Lung microvascular endothelial cell (primary cell): Measurements from ENCODE around the gene NOTCH2. TPM values are rescaled to one million over a fixed set of nuclear protein-coding genes. Genes with fewer than 3 reads are reported as not detected.
"Not testable (repeated sequence)": the region's sequence is repeated elsewhere in the genome, so short reads cannot be mapped to it uniquely, and the experiment has no call there.

Experiments
- DNase-seq, 2 donors: peaks; one replicate each; pipeline versions ENCODE4 v3.0.0 to v3.0.0-alpha.2; 2010; ENCODE audit warnings: low read depth in 2 of 2
- total RNA-seq: library from RNA; depleted of rRNA; stranded (reverse); fragments of >200 nt; gene quantifications from 2 replicates; pipeline ENCODE4 v1.2.1, GENCODE V29; 2014

Gene NOTCH2
- total RNA-seq, 1 donor from 2014 or later, result 8.7 TPM

DNA sequence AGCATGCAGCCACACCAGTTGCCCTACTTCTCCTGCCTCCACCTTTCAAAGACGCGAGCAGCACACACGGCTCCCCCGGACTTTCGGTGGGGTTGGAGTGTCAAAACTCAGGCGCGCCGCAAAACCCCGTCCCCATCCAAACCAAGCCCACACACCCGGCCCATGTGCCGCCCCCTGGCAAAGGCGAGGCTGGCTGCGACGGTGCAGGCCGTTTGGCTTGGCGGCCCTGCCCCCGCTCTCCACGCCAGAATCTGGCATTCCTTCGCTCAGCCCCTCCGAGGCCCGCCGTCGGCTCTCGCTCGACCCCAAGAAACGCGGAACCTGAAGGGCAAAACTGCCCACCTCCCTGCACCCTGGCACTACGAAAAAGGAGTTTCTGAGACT is 787 bp downstream of the NOTCH2 start:
- DNase-seq, result not testable (repeated sequence)

DNA sequence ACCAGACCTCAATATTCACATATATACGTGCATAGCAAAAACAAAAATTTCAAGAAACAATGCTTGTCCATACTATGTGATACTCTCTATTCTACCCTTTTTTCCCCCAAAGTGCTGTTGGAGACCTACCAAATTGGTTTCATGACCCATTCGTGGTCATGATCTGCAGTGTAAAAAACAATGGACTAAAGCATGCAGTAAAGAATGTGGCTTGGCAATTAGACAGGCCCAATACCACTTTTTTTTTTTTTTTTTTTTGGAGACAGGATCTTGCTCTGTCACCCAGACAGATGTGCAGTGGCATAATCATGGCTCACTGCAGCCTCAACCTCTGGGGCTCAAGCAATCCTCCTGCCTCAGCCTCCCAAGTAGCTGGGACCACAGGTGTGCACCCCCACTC is 21.3 kb downstream of the NOTCH2 start:
- DNase-seq, result peak in 1 of 2 donors; percentile 0

DNA sequence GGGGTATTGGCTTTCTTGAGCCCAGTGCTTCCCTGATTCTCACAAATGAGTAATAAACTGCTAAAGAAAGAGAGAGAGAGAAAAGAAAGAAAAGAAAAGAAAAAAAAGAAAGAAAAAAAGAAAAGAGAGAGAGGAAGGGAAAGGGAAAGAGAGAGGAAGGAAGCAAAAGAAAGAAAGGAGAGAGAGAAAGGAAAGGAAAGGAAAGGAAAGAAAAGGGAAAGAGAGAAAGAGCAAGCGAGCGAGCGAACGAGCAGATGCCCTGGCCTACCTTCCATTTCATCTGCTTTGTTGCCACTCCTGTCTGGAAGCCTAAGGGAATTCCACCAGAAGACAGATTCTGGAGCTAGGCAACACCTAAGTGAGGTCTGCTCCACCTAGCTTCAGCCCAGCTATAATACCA is 27.7 kb downstream of the NOTCH2 start:
- not testable (repeated sequence) for DNase-seq

DNA sequence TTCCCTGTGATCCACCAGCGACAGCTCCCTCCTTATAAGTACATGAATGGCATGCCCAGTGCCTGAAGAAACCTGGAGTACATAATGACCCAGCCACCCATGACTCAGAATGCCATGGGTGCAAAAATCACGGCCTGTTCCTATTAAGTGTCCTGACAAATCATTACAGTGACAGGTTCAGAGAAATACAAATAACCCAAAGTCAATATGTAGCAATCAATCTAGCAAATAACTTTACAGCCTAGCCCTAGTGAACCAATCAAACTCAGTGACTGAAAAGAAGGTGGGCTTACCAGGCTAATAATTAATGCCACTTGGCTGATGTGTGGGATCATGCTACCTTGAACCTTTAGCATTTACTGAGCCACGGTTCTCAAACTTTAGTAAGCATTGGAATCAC is 37.2 kb downstream of the NOTCH2 start:
- not testable (repeated sequence) for DNase-seq

DNA sequence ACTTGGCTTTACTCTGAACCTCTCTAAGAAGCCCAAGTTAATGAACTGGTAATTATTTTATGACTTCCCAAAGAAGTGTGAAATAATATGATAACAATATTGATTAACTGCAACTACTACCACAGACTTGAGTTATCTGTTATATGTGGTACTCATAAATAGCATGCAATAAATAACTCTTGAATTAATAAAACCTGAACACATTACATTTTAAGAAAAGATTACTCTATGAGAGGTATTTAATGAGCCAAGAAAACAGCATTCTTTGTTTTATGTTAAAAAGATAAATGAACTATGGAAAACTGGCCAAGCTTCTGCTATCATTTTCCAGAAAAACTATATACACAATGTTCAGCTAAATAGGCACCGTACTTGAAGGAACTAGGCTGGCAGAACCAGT is 45.7 kb downstream of the NOTCH2 start:
- DNase-seq, result not testable (repeated sequence)

DNA sequence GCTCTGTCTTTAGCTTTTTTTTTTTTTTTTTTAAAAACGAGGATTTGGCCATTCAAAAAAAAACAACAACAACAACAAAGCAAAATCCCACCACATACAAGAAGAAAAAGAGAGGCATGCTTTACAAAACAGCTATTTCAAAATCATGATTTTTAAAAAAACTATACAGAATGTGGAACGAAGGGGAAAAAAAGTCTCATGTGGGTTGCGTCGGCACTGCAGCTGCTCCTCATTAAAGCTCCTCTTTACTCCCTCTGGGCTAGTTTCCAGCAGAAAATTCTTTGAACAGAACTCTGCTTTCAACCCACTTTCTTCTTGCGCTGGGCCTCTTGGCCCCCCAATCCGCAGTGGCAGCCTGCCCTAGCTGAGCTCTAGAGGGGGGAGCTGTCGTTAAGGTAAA is 54.5 kb downstream of the NOTCH2 start:
- not testable (repeated sequence) for DNase-seq

DNA sequence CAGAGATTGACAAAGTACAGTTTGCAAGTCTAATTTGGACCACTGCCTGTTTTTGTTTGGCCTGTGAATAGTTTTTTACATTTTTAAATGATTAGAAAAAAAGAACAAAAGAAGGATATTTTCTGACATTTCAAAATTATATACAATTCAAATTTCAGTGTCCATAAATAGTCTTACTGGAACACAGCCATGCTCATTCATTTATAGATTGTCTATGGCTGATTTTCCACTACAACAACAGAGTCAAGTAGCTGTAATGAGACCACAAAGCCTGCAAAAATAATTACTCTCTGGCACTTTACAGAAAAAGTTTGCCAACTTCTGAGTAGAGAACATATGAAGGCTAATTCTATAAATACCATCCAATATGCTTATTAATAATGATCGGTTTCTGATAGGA is 61.1 kb downstream of the NOTCH2 start:
- not testable (repeated sequence) for DNase-seq

DNA sequence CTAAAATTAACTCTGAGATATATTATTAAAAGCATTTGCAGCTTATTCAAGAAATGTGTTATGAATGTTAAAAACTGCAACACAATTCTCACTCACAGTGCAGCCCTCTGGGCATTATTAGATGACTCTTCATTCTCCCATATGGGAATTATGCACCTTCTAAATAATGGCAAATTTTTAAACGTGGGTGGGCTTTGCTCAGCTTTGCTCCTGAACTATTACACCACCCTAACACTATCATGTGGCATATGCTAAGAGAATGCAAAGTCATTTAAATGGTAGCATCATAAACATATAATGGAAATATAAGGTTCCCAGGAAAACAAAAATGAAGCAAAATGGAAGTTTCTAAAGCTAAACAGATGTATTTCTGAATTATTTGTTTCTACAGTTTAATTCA is 61.6 kb downstream of the NOTCH2 start:
- not testable (repeated sequence) for DNase-seq

DNA sequence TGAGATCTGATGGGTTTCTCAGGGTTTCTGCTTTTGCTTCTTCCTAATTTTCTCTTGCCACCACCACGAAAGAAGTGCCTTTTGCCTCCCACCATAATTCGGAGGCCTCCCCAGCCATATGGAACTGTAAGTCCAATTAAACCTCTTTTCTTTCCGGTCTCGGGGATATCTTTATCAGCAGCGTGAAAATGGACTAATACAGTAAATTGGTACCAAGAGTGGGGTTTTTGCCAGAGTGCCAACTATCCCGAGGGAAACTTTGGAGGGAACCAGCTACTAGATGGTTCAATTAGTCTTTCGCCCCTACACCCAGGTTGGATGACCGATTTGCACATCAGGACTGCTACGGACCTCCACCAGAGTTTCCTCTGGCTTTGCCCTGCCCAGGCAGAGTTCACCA is 68.4 kb downstream of the NOTCH2 start:
- not testable (repeated sequence) for DNase-seq

DNA sequence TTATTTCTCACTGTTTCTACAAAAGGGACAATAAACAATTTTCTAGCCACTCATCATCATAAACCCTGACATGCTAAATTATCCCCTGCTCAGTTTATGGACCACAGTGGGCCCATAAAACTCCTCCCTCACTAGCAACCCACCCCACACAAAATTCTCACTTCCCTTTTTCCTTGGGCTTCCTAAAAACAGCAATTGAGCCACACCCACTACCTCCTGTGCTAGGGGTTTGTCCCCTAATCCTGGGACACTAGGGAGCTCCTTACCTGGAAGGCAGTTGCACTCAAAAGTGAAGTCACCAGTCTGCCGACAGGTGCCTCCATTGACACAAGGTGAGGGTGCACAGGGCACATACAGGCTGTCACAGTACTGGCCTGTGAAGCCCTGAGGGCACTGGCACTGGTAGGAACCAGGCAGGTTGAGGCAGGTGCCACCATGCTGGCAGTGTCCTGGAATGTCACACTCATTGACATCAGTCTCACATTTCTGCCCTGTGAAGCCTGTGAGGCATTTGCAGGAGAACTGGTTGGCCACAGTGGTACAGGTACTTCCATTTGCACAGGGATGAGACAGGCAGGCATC is 72.6 kb downstream of the NOTCH2 start:
- DNase-seq, result not testable (repeated sequence)

DNA sequence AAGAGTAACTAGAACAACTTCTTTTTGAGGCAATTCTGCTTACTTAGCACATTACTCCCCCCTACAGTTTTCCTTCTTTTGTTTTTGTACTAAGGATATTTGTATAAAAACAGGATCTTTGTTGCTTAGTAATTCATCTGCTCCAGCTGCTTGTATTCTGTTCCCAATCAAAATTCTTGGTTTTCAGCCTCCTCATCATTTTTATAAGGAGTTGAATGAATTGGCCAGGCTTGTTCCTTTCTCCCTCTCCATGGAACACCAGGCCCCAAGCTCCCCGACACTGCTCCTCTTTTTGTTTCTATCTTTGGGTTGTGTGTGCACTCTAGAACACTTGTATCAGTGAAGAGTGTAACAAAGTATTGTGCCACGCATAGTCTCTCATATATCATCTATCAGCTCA is 73.5 kb downstream of the NOTCH2 start:
- not testable (repeated sequence) for DNase-seq

DNA sequence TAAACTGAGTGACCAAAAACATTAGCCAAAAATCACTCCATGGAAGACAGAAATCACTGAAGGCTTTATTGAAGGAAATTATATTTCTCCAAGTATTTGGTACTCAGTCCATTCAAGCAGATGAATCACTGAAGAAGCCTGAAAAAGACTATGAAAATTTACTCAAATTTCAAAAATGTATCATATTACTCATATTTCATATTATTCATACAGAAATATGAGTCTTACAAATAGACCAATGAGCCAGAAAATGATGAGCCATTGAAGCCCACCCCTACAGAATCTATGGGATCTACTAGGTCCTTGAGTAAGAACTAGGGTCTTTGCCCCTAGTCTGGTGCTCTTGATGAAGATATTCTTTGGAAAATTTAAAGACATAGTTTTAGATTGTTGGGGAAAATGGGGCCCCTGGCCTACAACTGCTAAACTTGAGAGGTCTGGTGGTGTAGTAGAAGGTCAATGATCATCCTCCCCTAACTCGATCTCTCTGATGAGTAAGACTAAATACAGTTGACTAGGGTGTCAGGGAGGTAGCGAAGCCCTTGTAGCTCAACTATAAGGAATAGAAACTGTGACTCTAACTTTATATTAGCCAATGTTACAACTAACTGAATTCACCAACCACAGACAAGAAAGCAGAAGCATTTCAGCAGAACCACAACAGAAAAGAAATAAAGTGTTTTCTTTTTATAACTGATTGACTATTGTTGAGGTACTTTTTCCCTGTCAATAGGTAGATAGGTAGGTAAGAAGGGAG is 81.0 kb downstream of the NOTCH2 start:
- no peak for DNase-seq

DNA sequence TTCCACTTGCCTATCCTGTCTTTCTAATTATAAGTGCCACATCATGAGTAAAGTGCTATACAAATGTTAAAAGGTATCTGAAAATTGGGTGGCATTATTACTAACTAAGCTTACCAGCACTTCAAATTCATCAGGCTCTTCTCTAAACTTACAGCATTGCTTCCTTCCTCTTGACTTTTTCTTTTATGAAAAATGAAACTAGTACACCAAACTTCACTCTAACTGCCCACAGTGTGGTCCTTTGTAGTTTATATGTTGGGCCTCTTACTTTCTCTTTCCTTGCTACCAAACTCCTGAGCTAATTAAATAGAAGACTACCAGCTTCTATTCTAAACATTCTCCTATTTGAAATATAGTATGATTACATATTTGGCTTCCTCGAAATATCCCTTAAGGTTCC is 81.8 kb downstream of the NOTCH2 start:
- DNase-seq, result peak in 1 of 2 donors; percentile 29

DNA sequence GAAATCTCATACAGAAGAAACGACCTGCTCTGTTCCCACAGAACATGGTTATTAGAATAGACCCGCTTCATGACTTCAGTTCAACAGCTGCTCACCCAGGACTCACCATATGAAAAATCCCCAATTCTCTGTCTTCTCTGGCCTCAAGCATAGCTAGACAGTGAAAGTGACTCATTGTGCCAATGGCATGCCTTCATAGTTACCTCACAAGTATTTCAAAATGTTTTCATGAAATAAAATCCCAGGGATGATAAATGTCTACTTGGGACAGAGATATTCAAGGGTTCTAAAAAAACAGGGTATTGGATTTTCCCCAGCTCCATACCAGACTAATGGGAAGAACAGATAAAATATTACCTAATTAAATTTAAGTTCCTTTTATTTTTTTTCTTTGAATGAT is 82.3 kb downstream of the NOTCH2 start:
- peak in 1 of 2 donors; percentile 84 for DNase-seq

DNA sequence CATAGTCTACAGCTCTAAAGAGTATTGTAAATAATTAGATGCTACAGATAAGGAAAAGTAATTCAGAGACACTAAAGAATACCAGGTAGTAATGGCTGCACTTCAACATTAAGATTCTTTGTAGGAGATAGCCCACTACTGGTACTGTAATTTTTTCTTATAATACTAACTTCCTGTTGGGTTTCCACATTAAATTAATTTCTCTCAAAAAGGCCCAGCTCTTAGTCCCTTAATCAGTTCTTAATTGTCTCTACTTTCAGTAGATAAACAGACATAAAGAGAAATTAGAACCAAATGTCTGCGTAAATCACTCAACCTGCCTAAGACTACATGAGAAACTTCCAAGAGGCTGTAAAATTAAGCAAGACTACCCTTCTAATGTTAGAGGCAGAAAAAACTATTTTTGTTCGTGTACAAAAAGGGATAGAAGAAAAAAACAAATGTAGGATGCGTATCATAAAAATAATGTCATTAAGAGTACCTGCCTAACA is 83.4 kb downstream of the NOTCH2 start:
- no peak for DNase-seq

DNA sequence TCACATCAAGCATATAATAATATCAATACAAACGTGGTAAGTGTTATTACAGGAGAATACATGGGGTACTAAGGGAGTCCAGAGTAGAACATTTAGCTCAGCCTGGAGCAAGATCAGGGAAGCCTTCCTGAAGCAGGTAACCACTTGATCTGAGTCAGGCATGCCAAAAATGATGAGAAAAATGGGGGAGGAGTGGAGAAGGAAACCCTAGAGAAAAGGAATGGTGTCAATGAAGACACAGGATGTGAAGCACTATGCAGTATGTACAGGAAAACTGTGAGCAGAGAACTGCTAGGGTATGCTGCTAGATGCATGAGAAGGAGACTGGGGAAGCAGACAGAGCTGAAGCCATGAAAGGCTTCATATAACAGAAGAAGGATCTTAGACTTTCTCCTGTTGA is 84.7 kb downstream of the NOTCH2 start:
- DNase-seq, result no peak

DNA sequence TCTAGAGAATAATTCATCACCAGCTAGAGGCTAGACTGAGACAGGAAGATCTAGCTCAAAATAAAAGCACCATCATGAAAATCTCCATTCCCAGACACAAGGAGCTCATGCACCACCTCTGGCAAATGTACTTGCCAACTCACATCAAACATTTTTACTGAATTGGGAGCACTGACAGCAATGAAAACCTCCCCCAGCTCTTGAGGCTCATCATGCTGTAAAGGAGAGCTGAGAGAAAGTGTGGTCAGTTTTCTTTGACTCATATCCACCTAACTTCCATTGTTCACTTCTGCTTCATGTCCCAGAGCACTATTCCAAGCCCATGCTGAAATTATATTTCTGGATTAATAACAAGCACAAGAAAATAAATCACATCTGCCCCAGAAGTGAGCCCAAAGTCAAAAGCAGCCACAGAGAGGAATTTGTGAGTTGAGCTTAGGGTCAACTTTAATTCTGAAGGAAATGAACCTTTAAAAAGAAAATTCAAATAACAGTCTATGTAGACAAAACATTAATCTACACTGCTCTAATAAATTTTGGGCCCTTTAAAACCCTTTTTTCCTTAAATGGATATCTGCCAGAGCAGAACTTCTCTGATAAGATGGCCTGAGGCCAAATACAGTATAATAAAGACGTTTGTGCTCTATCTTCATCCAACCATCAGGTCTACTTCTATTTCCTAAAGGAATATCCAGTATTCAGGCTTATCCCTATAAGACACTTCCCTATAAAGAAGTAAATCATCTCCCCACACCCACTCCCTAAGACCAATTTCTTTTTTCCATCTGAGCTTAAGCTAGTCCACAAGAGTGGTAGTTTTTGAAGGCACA is 87.3 kb downstream of the NOTCH2 start:
- DNase-seq, result peak in 1 of 2 donors; percentile 64

DNA sequence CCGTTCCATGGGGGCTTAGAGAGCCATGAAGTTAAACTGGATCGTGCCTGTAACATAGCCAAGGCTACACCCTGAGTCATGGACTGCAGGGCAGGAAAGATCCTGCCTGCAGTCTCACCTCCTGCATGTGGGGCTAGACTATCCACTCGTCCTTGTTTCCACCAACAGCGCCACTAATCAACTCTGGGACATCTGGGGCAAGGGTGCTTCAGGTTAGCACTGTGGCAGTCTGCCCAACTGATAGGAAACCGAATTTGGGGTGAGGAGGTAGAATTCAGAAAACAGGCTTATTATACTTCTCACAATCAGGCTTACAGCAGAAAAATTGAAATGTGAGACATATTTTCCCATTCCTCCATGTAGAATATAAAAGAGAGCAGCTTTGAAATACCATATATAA is 88.0 kb downstream of the NOTCH2 start:
- no peak for DNase-seq

DNA sequence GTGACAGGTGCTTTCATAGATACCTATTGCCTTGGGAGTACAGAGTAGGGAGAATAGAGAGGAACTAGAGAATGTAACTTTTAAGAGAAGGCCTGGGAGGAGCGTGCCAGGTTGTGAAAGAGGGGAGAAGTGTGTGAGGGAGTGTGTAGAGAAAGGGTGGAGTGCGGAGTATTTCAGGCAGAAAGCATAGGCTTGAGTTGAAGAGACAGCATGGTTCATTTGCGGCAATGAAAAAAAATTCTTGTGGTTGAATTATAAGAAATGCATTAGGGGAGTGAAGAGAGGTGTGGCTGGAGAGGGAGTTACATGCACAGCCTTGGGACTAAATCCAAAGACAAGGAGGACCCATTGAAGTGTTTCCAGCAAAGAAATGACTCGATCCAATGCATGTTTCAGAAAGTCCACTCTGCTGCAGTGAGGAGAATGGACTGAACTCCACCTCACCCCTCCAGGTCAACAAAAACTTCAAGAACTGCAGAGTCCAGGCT is 91.4 kb downstream of the NOTCH2 start:
- no peak for DNase-seq

DNA sequence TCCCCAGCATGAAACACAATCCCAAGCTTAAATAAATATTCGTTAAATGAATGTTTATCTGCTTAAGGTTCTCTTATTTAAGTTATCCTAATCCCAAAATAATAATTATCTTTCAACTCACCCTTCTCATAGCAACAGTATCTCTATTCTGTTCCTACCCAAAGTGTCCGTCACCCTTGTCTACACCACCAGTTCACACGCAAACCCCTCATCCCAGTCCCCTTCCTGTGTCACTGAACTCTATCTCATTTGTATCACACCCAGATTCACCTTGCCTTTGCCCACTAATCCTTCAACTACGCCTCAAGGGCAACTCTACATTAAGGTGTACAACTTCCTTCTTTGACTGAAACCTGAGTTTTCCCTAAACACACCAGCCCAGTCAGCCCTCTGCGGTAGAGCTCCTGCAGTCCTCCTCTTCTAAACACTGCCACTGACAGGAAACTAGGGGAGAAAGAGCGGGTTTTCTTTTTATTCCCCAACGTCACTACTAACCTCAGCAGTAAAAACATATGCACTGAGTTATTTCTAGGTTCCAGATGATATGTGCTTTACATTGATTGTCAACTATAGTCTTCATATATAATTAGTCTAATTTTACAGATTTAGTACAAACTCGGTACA is 92.2 kb downstream of the NOTCH2 start:
- DNase-seq, result not testable (repeated sequence)

DNA sequence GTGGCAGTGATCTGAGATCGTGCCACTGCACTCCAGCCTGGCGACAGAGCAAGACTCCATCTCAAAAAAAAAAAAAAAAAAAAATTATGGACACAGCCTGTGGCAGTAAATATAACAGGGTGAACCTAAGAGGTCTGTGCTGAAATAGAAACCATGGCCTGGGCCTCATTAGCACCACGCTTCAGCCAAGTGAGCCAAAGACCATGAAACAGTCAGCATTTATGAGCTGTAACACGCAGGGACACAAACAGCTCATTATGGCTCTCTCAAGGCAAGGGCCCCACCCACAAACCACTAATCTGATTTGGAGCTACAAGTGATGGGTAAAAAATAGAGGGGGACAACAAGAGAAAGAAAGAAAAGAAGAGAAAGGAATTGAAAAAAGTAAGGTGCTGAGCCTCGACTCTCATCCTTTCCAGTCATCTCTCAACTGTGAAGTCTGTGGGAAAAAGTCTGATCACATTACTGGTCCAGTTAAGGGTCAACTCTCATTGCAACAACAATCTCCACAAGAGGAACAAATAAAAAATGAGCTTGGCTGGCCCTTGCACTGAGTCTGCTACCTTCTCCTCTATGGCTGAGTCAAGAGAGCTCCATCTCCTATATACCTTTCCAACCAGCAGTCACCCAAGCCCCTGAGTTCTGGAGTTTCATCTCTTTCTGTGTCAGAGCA is 93.7 kb downstream of the NOTCH2 start:
- DNase-seq, result not testable (repeated sequence)
